IMR-90 (cell line): ENCODE results near the gene ISG20. TPM values are rescaled to one million over a fixed set of nuclear protein-coding genes. Genes with fewer than 3 reads are reported as not detected.

Experiments used
- ATAC-seq: fragments of 200-7000 bp; cut with Tn5 transposase; 2 replicates; pipeline ENCODE4 v1.9.1; 2020; ENCODE audit warnings: low read depth, mild to moderate bottlenecking, moderate library complexity
- BruUV-seq: library from RNA; stranded (reverse); fragments of 400-500 nt; replicated peaks from 2 replicates; lab custom pipeline; 2021; lab: Mats Ljungman, UMichigan
- CTCF ChIA-PET: fragments of 300-600 bp; formaldehyde crosslinking; extraction: SDS; loops from one replicate; lab custom pipeline; 2021; ENCODE audit warnings: antibody characterized with exemption; lab: Yijun Ruan, JAX
- POLR2A ChIA-PET: fragments of 300-600 bp; sonication (Branson Sonifier 250); formaldehyde crosslinking; loops from one replicate; lab custom pipeline; 2022; ENCODE audit warnings: antibody characterized with exemption; ENCODE audit not compliant: unreplicated experiment; lab: Charles Lee
- DNase-seq: peaks from one replicate; pipeline ENCODE4 v3.0.0; 2013
- H2AFZ ChIP-seq: replicated peaks from 2 replicates; pipeline ENCODE3; 2013; ENCODE audit warnings: low read length, mild to moderate bottlenecking; ENCODE audit not compliant: poor library complexity
- H2AK5ac ChIP-seq: 2 replicates; pipeline ENCODE4 v1.6.1; 2013; ENCODE audit warnings: low read depth, low read length, inconsistent platforms
- H2AK9ac ChIP-seq: replicated peaks from 2 replicates; pipeline ENCODE3; 2013; ENCODE audit warnings: mild to moderate bottlenecking, low read depth, low read length, moderate library complexity; ENCODE audit not compliant: poor library complexity
- H2BK120ac ChIP-seq: 2 replicates; pipeline ENCODE4 v1.6.1; 2013; ENCODE audit warnings: low read depth, low read length, inconsistent platforms
- H2BK15ac ChIP-seq: 3 replicates; pipeline ENCODE4 v1.6.1; 2013; ENCODE audit warnings: low read depth, low read length, inconsistent platforms
- H2BK20ac ChIP-seq: 2 replicates; pipeline ENCODE4 v1.6.1; 2013; ENCODE audit warnings: low read depth, mild to moderate bottlenecking, inconsistent platforms, low read length, moderate library complexity
- H2BK5ac ChIP-seq: 2 replicates; pipeline ENCODE4 v1.6.1; 2013; ENCODE audit warnings: mild to moderate bottlenecking, low read depth, low read length, inconsistent platforms; ENCODE audit not compliant: poor library complexity, severe bottlenecking
- H3K14ac ChIP-seq: replicated peaks from 2 replicates; pipeline ENCODE4 v1.6.1; 2013; ENCODE audit warnings: low read depth, low read length, inconsistent platforms
- H3K18ac ChIP-seq: 2 replicates; pipeline ENCODE4 v1.6.1; 2013; ENCODE audit warnings: low read depth, low read length, control low read depth
- H3K23ac ChIP-seq: 2 replicates; pipeline ENCODE4 v1.6.1; 2013; ENCODE audit warnings: low read depth, low read length, inconsistent platforms
- H3K27ac ChIP-seq: 2 replicates; pipeline ENCODE4 v1.5.1; 2013; ENCODE audit warnings: mild to moderate bottlenecking, control low read depth, low read length; ENCODE audit not compliant: insufficient read depth
- H3K27me3 ChIP-seq: 2 replicates; pipeline ENCODE4 v1.6.1; 2013; ENCODE audit warnings: low read length; ENCODE audit not compliant: control insufficient read depth, insufficient read depth
- H3K36me3 ChIP-seq: 2 replicates; pipeline ENCODE4 v1.6.1; 2013; ENCODE audit warnings: low read length, mixed read lengths; ENCODE audit not compliant: control insufficient read depth, insufficient read depth
- H3K4ac ChIP-seq: 2 replicates; pipeline ENCODE4 v1.6.1; 2013; ENCODE audit warnings: low read depth, low read length, inconsistent platforms
- H3K4me1 ChIP-seq: 2 replicates; pipeline ENCODE4 v1.6.1; 2013; ENCODE audit warnings: low read length, mixed read lengths; ENCODE audit not compliant: control insufficient read depth, insufficient read depth
- H3K4me2 ChIP-seq: 2 replicates; pipeline ENCODE4 v1.6.1; 2013; ENCODE audit warnings: low read depth, mild to moderate bottlenecking, control low read depth, low read length, moderate library complexity
- H3K4me3 ChIP-seq: 2 replicates; pipeline ENCODE4 v1.5.1; 2013; ENCODE audit warnings: low read depth, mild to moderate bottlenecking, control low read depth, low read length, moderate library complexity; ENCODE audit not compliant: insufficient read depth
- H3K56ac ChIP-seq: 2 replicates; pipeline ENCODE4 v1.6.1; 2013; ENCODE audit warnings: low read length, inconsistent platforms; ENCODE audit not compliant: insufficient read depth; ENCODE audit errors: extremely low read depth
- H3K79me1 ChIP-seq, 2 experiments: 2 replicates each; pipeline ENCODE4 v1.6.1; 2013; ENCODE audit warnings: low read length in 2 of 2, inconsistent platforms in 1 of 2, low read depth in 1 of 2
- H3K9ac ChIP-seq: 2 replicates; pipeline ENCODE4 v1.6.1; 2013; ENCODE audit warnings: low read depth, low read length, control low read depth
- H3K9me1 ChIP-seq: 2 replicates; pipeline ENCODE4 v1.6.1; 2013; ENCODE audit warnings: low read length, inconsistent platforms; ENCODE audit not compliant: insufficient read depth
- H3K9me3 ChIP-seq: 2 replicates; pipeline ENCODE4 v1.6.1; 2013; ENCODE audit warnings: low read length; ENCODE audit not compliant: control insufficient read depth, insufficient read depth
- H4K20me1 ChIP-seq: 2 replicates; pipeline ENCODE4 v1.6.1; 2013; ENCODE audit warnings: low read length, inconsistent platforms; ENCODE audit not compliant: insufficient read depth
- H4K5ac ChIP-seq: 2 replicates; pipeline ENCODE4 v1.6.1; 2013; ENCODE audit warnings: mild to moderate bottlenecking, low read depth, low read length, control low read depth
- H4K8ac ChIP-seq, 2 experiments: 2 replicates each; pipeline ENCODE4 v1.6.1; 2013; ENCODE audit warnings: low read depth in 2 of 2, low read length in 2 of 2, control low read depth in 1 of 2, inconsistent platforms in 1 of 2
- H4K91ac ChIP-seq: 2 replicates; pipeline ENCODE4 v1.6.1; 2013; ENCODE audit warnings: low read depth, low read length, inconsistent platforms; ENCODE audit not compliant: insufficient read depth
- BHLHE40 ChIP-seq: fragments of 150-350 bp; IDR thresholded peaks from 2 replicates; pipeline ENCODE4 v1.6.1; 2016; ENCODE audit warnings: mild to moderate bottlenecking, low read depth, low read length
- CEBPB ChIP-seq: IDR thresholded peaks from 2 replicates; pipeline ENCODE4 v1.6.1; 2012; ENCODE audit warnings: low read depth, low read length, improper control_type of control experiment
- CHD1 ChIP-seq: IDR thresholded peaks from 2 replicates; pipeline ENCODE4 v1.6.1; 2012; ENCODE audit warnings: low read depth, low read length, improper control_type of control experiment
- FOS ChIP-seq: fragments of 150-350 bp; IDR thresholded peaks from 2 replicates; pipeline ENCODE4 v1.6.1; 2016; ENCODE audit warnings: low read depth, low read length
- MAFK ChIP-seq: IDR thresholded peaks from 2 replicates; pipeline ENCODE4 v1.6.1; 2012; ENCODE audit warnings: low read depth, low read length, improper control_type of control experiment
- MXI1 ChIP-seq: IDR thresholded peaks from 2 replicates; pipeline ENCODE4 v1.6.1; 2012; ENCODE audit warnings: low read depth, mild to moderate bottlenecking, low read length, moderate library complexity, borderline replicate concordance
- NFE2L2 ChIP-seq: fragments of 150-350 bp; IDR thresholded peaks from 2 replicates; pipeline ENCODE4 v1.6.1; 2016; ENCODE audit warnings: low read depth, mild to moderate bottlenecking, low read length
- POLR2A ChIP-seq: IDR thresholded peaks from 2 replicates; pipeline ENCODE4 v1.6.1; 2012; ENCODE audit warnings: mild to moderate bottlenecking, low read depth, low read length
- RAD21 ChIP-seq: IDR thresholded peaks from 2 replicates; pipeline ENCODE4 v1.6.1; 2012; ENCODE audit warnings: low read length, improper control_type of control experiment
- RCOR1 ChIP-seq: IDR thresholded peaks from 2 replicates; pipeline ENCODE4 v1.6.1; 2012; ENCODE audit warnings: mild to moderate bottlenecking, low read length, improper control_type of control experiment; ENCODE audit not compliant: insufficient replicate concordance
- RFX5 ChIP-seq: IDR thresholded peaks from 2 replicates; pipeline ENCODE4 v1.8.0; 2012; ENCODE audit warnings: low read depth, mild to moderate bottlenecking, low read length, moderate library complexity
- SMC3 ChIP-seq: fragments of 150-350 bp; IDR thresholded peaks from 2 replicates; pipeline ENCODE4 v1.6.1; 2016; ENCODE audit warnings: low read depth, mild to moderate bottlenecking, antibody characterized with exemption, low read length, moderate library complexity
- WGBS, 2 experiments: methylation state at CpG; one replicate each; pipeline versions ENCODE4 v1.1.5 to v1.1.7; 2013; ENCODE audit warnings: missing lambda C conversion rate in 2 of 2; ENCODE audit not compliant: insufficient read length in 1 of 2; ENCODE audit errors: extremely low coverage in 2 of 2; 5-methylcytosine and 5-hydroxymethylcytosine counted together
- dilution Hi-C: fragments of 300-500 bp; cut with HindIII; formaldehyde crosslinking; loops from one replicate; pipeline ENCODE4 v1.14.3; 2018; ENCODE audit warnings: low sequenced_read_pairs; ENCODE audit not compliant: unreplicated experiment
- in situ Hi-C: fragments of 300-500 bp; cut with MboI; formaldehyde crosslinking; loops from 3 replicates; pipeline ENCODE4 v1.14.3; 2019; ENCODE audit warnings: low sequenced_read_pairs, inconsistent platforms, mixed read lengths
- intact Hi-C: fragments of 100-400 bp; cut with micrococcal nuclease; formaldehyde crosslinking; loops from 2 replicates; pipeline ENCODE4 v1.10.0; 2022
- polyA plus RNA-seq, 3 experiments: library from polyadenylated mRNA; depleted of rRNA; stranded (reverse); fragments of >200 nt; gene quantifications; 2 replicates each; pipeline ENCODE4 v1.2.3, GENCODE V29; 2012; ENCODE audit warnings: low replicate concordance in 1 of 3
- total RNA-seq: library from RNA; depleted of rRNA; stranded (reverse); fragments of >200 nt; gene quantifications from 2 replicates; pipeline ENCODE4 v1.2.3, GENCODE V29; 2012
- TF ChIP-seq, protein P1 (sequence below): fragments of 150-350 bp; IDR thresholded peaks from 2 replicates; pipeline ENCODE4 v1.6.1; 2017; ENCODE audit warnings: mild to moderate bottlenecking, antibody characterized with exemption, low read length, low read depth

Gene ISG20
- total and polyA plus RNA-seq, 2 of the 4 experiments (the other 2 are of a cell fraction) = 0.72 to 1.2 TPM

DNA sequence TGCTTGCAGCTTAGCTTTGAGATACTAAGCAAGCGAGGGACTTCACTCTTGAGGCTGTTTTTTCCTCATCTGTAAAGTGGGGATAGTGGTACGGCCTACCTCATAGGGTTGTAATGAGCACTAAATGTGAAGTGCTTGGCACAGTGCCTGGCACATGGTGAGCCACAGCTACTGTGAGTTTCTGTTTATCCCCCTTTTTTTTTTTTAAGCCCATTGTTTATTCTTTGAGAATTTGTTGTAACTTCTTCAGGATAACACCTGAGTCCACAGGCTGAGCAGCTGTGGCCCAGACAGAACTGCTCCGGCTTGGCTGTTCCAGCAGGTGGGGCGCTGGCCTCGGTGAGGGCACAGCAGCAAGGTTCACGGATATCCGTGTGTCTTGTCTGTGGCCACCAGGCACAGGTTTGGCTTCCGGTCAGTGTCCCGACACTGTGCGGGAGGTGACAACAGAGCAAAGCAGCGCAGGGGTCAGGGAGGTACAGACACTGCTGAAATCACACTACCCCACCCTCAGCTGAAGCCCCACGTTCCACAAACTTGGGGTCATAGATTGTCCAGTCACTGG, 7.3 kb upstream of the ISG20 start:
- Histone ChIP-seq H2AFZ (no peak overlapping the region), H2AK5ac (no peak overlapping the region), H3K9me3 (no peaks in the 10 kb centered on the region), H2BK120ac (no peak overlapping the region), H3K56ac (no peak overlapping the region), H4K91ac (no peak overlapping the region), H3K27ac (no peak overlapping the region), H3K18ac (no peak overlapping the region), H3K14ac (no peak overlapping the region), H3K9me1 (peaks cover 30% of the 10 kb centered on the region), H3K4ac (no peak overlapping the region), H3K27me3 (no peaks in the 10 kb centered on the region), H3K4me1 (peaks cover 15% of the 10 kb centered on the region; the same call in 1 of the 2 replicates), H3K23ac (no peak overlapping the region), H4K20me1 (peaks cover 74% of the 10 kb centered on the region), H2AK9ac (no peak overlapping the region), H4K5ac (no peak overlapping the region), H3K4me3 (no peak overlapping the region), H2BK20ac (no peak overlapping the region), H3K9ac (no peak overlapping the region), H3K4me2 (no peak overlapping the region), H2BK15ac (no peak overlapping the region), H4K8ac (no peak overlapping the region), H2BK5ac (no peak overlapping the region), H3K79me1 (peaks cover 33 to 81% of the 10 kb centered on the region in 2 experiments), H3K36me3 (peaks cover 61% of the 10 kb centered on the region)
- BruUV-seq = no TSS peak
- POLR2A ChIA-PET = no interaction called here
- dilution Hi-C loops (no loop called here), intact Hi-C loops (no loop called here), in situ Hi-C loops (no loop called here)
- TF ChIP-seq SMC3 = no peak
- TF ChIP-seq CHD1 = no peak
- no peak for TF ChIP-seq RFX5
- no peak for TF ChIP-seq MAFK
- TF ChIP-seq, protein P1, sequence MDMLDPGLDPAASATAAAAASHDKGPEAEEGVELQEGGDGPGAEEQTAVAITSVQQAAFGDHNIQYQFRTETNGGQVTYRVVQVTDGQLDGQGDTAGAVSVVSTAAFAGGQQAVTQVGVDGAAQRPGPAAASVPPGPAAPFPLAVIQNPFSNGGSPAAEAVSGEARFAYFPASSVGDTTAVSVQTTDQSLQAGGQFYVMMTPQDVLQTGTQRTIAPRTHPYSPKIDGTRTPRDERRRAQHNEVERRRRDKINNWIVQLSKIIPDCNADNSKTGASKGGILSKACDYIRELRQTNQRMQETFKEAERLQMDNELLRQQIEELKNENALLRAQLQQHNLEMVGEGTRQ = no peak
- TF ChIP-seq FOS = no peak
- no peak for TF ChIP-seq RAD21
- no peak for TF ChIP-seq MXI1
- TF ChIP-seq RCOR1 = no peak
- TF ChIP-seq BHLHE40 = no peak
- TF ChIP-seq POLR2A = no peak
- TF ChIP-seq NFE2L2 = no peak
- no peak for TF ChIP-seq CEBPB
- DNase-seq = no peak
- CTCF ChIA-PET = no interaction called here
- 92% methylated on average over 5 of the region's 12 CpGs; no CpG with 5 or more reads in 1 of the 2 experiments for WGBS, 2 experiments
- ATAC-seq = no peak
